ENCODE measurements around the gene SLC25A4.

- TF ChIP-seq, protein P1, sequence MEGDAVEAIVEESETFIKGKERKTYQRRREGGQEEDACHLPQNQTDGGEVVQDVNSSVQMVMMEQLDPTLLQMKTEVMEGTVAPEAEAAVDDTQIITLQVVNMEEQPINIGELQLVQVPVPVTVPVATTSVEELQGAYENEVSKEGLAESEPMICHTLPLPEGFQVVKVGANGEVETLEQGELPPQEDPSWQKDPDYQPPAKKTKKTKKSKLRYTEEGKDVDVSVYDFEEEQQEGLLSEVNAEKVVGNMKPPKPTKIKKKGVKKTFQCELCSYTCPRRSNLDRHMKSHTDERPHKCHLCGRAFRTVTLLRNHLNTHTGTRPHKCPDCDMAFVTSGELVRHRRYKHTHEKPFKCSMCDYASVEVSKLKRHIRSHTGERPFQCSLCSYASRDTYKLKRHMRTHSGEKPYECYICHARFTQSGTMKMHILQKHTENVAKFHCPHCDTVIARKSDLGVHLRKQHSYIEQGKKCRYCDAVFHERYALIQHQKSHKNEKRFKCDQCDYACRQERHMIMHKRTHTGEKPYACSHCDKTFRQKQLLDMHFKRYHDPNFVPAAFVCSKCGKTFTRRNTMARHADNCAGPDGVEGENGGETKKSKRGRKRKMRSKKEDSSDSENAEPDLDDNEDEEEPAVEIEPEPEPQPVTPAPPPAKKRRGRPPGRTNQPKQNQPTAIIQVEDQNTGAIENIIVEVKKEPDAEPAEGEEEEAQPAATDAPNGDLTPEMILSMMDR (IDR thresholded peaks at IDR 0.05), result no peak
- TF ChIP-seq POLR2AphosphoS5 (IDR thresholded peaks at IDR 0.05), result no peak
These were observed 36.7 kb upstream of the SLC25A4 start for GRCh38 chr4:185106353-185106752.
